Effector CD8-positive, alpha-beta T cell (primary cell): ENCODE results near the gene MAVS.

Source experiments
- DNase-seq: peaks from one replicate; lab custom pipeline; 2025; lab: John Stamatoyannopoulos, UW

Gene MAVS

DNA sequence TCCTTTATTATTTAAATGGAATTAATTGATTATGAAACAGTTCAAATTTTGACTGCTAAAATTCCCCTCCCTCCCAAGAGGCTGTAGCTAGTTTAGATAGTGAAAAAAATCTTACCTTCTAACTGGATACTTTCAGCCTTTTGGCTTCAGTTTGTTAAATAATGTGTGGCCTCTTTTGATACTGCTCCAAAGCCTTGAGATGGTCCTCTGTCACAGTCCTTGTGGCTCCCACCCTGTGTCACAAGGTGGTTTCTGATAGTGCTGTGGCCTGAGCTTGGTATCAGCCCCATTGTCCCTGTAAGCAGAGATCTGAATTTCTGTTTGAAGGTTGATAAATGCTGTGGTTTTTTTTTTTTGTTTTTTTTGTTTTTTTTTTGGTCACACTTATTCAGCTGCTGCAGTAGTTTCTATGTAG lies 63.3 kb downstream of the MAVS start:
- no peak for DNase-seq

DNA sequence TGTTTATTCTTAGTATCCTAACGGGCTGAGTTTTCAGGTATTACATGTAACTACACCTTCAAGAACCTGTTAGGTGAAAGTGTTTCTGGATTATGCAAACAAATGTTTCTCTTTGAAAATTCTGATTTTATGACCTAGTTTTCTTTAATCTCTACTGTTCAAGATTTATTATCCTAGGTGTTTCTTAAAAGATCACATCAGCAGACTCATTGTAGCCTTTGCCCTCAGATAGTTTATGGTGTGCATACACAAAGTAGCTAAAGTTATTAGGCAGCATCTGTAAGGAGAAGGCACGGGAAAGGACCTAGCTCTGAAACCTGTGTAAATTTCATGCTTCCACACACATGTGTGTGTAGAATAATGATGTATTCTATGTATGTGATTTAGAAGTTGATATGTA lies 64.2 kb downstream of the MAVS start:
- DNase-seq, result no peak

DNA sequence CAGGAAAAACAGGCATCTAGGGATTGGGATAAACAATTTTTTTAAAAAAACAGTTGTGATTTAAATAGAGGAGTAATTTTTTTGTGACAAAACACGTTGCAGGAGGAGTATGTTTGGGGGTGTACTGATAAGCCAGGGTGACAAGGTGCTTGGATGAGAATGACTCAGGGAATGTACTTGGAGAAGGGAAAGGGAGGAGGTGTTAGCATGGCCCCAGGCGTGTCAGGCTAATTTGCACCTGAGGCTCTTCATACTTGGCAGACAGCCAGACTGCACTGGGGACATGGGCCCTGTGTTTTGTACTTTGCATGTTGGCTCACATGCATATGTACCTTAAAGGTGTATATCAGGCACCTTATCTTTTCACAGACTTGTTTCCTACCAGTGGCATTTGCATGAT lies 65.3 kb downstream of the MAVS start:
- no peak for DNase-seq

DNA sequence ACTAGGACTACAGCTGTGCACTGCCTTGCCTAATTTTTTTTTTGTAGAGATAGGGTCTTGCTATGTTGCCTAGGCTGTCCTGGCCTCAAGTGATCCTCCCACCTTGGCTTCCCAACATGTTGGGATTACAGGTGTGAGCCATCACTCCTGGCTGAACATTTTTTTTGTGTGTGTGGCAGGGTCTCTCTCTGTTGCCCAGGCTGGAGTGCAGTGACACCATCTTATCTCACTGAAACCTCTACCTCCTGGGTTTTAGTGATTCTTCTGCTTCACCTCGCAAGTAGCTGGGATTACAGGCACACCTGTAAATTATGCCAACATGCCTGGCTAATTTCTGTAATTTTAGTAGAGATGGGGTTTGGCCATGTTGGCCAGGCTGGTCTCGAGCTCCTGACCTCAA lies 67.8 kb downstream of the MAVS start:
- no peak for DNase-seq

DNA sequence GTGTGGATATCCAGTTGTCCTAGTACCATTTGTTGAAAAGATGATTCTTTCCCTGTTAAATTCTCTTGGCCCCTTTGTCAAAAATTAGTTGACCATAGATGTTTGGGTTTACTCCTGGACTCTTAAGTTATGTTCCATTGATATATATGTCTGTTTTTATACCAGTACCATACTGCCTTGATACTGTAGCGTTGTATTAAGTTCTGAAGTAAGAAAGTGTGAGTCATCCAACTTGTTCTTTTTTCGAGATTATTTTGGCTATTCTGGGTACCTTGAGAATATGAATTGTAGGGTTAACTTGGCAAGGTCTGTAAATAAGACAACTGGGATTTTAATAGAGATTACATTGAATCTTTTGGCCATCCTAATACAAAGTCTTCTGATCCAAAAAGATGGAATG lies 69.1 kb downstream of the MAVS start:
- no peak for DNase-seq

DNA sequence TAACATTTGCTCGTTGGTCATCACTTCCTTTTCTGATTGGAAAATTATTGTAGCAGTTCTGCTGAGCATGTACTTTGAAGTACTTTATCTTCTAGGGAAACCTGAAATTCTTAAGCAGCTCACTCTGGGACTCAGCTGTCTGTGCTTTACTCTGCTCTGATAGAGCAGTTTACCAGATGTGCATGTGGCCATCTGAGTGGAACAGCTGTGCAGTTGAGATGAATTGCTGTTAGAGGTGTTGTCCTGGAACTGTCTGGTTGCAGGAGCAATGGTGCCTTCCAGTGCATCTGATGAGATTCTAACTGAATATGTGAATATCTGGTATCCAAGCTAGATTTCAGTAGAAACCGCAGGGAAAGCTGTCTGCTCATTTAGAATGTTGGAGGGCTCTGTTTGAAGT lies 69.7 kb downstream of the MAVS start:
- no peak for DNase-seq

DNA sequence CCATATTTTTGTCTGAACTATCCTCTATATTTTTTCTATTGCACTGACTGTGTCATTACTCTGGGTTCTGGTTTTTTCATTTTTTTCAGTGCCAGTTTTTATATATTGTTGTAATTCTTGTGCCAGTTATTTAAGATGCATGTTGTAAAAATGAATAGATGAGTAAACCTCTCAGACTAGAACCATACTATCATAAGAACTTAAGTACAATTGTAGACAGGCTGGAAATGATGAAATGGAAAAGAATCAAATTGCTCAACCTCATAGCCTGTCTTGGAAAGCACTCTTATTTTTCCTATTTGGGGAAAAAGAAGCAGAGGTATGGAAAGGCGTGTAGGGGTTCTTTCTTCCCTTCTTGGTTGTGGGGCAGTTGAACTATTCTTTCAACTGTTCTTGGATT lies 72.7 kb downstream of the MAVS start:
- no peak for DNase-seq

DNA sequence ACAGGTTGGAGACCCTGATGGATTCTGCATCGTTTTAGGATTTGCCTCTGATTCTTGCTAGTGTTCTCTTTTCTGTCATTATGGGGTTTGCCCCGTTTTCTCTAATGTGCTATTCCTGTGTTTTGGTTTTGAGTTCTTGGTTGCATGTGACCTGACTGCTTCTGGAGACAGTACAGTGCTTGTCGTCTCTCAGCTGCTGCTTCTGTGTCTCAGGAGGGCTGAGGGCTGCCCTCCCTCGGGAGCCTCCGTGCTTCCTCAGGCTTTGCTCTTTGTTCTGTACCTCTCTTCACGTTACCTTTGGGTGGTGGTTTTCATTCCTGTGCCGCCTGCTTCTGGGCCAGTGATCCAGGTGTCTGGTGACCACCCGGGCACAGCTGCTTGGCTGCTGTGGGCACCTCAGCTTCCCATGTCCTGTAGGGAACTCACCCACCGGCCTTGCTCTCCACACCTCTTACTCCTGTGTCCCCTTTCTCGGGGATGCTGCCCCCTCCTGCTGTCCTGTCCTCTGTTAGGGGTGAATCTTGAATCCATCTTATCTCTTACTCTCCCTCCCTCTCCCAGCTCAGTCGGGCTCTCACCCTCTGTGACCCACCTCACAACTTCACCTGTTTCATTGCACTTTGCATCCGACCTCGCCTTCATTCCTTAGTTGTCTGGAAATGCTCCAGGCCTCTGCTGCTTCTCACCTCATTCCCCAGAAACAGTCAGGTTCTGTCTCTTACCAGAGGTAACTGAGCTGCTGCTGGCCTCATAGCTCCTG lies 75.8 kb downstream of the MAVS start:
- DNase-seq, result no peak

DNA sequence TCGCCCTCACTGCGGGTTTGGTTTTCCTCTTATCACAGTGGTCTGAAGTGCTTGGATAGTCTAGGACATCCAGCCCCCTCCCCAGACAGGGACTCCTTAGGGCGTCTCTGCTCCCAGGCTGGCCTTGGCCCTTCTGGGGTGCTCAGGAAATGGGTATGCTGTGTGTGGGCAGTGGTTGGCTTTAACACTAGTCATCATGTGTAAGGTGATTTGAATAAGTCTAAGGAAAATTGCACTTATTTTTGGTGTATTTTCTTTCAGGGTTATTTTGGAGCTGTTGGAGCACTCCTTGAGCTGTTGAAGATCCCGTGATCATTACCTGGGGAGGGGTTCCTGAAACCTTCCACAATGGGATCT lies 76.3 kb downstream of the MAVS start:
- DNase-seq, result no peak

DNA sequence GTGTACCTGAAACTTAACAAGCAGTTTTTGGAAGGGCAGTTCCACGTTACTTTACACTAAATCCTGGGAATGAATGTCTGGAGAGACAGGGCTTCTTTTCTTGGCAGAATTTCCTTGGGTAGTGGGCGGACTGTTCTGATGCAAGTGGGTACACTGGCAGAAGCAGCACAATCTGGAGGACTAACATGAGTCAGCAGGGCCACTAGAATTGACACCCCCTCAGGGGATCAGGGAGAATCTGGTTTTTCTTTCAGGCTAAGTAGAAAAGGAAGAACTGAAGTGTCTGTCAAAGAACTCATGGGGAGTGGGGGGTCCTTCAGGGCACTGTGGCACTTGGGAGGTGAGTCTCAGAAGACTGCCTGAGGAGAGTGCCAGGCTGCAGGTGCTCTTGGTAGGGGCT lies 77.2 kb downstream of the MAVS start:
- DNase-seq, result no peak

DNA sequence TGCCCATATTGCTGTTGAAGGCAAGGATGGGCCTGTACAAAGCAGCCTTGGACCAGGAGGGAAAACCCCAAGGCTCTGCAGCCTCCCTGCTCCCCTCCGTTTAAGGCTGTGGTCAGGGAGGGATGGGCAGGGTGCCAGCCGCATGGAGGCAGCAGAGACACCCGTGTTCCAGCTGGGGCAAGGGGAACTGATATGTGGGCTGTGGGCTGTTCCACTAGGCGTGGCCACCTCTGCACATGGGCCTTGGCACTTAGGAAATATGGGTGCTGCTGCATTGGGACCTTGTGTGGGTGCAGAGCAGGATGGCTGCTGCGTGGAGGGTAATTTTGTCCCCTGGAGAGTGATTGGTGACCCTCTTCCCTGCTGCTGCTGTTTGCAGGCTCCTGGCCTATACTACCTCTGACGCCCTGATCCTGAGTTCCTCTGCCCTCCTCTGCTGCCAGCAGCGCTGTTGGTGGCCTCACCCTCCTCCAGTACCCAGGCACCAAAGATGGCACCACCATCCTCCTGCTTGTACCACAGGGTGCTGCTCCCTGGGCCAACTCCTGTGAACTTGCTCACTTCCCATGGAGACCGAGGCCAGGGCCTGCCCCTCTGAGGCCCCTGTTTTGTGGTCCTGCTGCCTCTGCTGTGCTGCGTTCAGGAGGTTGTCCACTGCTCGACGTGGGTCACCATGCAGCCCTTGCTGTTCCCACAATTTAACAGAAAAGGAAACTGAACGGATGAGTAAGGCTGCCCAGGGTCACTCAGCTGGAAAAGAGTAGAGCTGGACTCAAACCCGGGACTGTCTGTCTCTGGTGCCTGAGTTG lies 77.9 kb downstream of the MAVS start:
- no peak for DNase-seq

DNA sequence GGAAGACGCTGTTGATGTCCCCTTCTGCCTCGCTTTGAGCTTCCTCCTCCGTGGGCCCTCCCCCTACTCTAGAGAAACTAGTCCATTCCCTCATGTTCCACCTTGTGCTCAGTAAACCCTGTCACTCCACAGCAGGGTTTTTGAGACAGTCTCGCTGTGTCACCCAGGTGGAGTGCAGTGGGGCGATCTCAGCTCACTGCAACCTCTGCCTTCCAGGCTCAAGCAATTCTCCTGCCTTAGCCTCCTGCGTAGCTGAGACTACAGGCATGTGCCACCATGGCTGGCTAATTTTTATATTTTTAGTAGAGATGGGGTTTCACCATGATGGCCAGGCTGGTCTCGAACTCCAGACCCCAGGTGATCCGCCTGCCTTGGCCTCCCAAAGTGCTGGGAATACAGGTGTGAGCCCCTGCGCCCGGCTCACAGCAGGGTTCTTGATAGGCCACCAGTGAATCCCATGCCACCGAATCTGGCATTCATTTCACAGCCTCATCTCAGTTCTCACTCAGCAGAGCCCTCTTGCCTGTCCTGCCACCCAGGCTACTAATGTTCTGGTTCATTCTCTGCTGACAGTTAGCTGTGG lies 78.6 kb downstream of the MAVS start:
- DNase-seq, result no peak
